Endothelial cell of umbilical vein (primary cell): ENCODE results near the gene MALSU1. TPM values are rescaled to one million over a fixed set of nuclear protein-coding genes. Genes with fewer than 3 reads are reported as not detected.

ENCODE experiments used
- BruUV-seq: library from RNA; stranded (reverse); fragments of 400-500 nt; replicated peaks from 2 replicates; lab custom pipeline; 2021; lab: Mats Ljungman, UMichigan
- CTCF ChIA-PET: fragments of 300-600, 350-600 bp; sonication (Branson Sonifier 250); formaldehyde crosslinking; loops from one replicate; lab custom pipeline; 2021; ENCODE audit warnings: antibody characterized with exemption, inconsistent platforms; lab: Charles Lee
- POLR2A ChIA-PET: fragments of 300-600, 350-600 bp; sonication (Branson Sonifier 250); formaldehyde crosslinking; loops from one replicate; lab custom pipeline; 2021; ENCODE audit warnings: antibody characterized with exemption, inconsistent platforms; lab: Charles Lee
- DNase-seq: peaks from one replicate; pipeline ENCODE4 v3.0.0-alpha.2; 2011; ENCODE audit warnings: low read depth, low spot score
- FAIRE-seq: peaks from 2 replicates; lab custom pipeline; 2011; peaks lifted over from hg19 to GRCh38; lab: Jason Lieb, UNC
- H2AFZ ChIP-seq: 2 replicates; pipeline ENCODE4 v1.6.0; 2012; ENCODE audit warnings: low read depth, low read length, control low read depth, inconsistent platforms
- H3K27ac ChIP-seq: 2 replicates; pipeline ENCODE4 v1.5.1; 2011; ENCODE audit warnings: low read depth, mild to moderate bottlenecking, control low read depth, low read length, moderate library complexity; ENCODE audit not compliant: insufficient read depth
- H3K27me3 ChIP-seq, 2 experiments: 2 replicates each; pipeline versions ENCODE4 v1.6.0 to v1.6.1; 2011; ENCODE audit warnings: low read length in 2 of 2, mixed read lengths in 1 of 2; ENCODE audit not compliant: control insufficient read depth in 2 of 2, insufficient read depth in 2 of 2
- H3K36me3 ChIP-seq, 2 experiments: 2 replicates in 1 of 2; 3 replicates in 1 of 2; pipeline ENCODE4 v1.5.1; 2011; ENCODE audit warnings: low read length in 2 of 2, mild to moderate bottlenecking in 1 of 2, moderate library complexity in 1 of 2; ENCODE audit not compliant: control insufficient read depth in 2 of 2, insufficient read depth in 2 of 2; ENCODE audit errors: extremely low read depth in 1 of 2
- H3K4me1 ChIP-seq: 3 replicates; pipeline ENCODE4 v1.5.1; 2011; ENCODE audit warnings: mild to moderate bottlenecking, low read length; ENCODE audit not compliant: control insufficient read depth, insufficient read depth; ENCODE audit errors: extremely low read depth
- H3K4me2 ChIP-seq: 2 replicates; pipeline ENCODE4 v1.6.1; 2011; ENCODE audit warnings: low read length, control low read depth, mixed read lengths; ENCODE audit not compliant: insufficient read depth
- H3K4me3 ChIP-seq, 3 experiments: fragments of 200-600 bp in 1 of 3; sonication (generic), shearing (Covaris generic) in 1 of 3; replicated peaks in 1 of 3; 2 replicates each; pipeline ENCODE4 v1.5.1; 2011 to 2016; ENCODE audit warnings: control low read depth in 3 of 3, low read length in 3 of 3, mild to moderate bottlenecking in 2 of 3, inconsistent platforms in 1 of 3, low read depth in 1 of 3, moderate library complexity in 1 of 3; ENCODE audit not compliant: insufficient read depth in 1 of 3
- H3K79me2 ChIP-seq: 2 replicates; pipeline ENCODE4 v1.6.0; 2012; ENCODE audit warnings: low read length, inconsistent platforms; ENCODE audit not compliant: control insufficient read depth, insufficient read depth
- H3K9ac ChIP-seq: replicated peaks from 2 replicates; pipeline ENCODE3; 2011; ENCODE audit warnings: low read length, control low read depth; ENCODE audit not compliant: insufficient read depth; ENCODE audit errors: extremely low read depth
- H3K9me1 ChIP-seq: replicated peaks from 3 replicates; pipeline ENCODE4 v1.6.0; 2011; ENCODE audit warnings: mild to moderate bottlenecking, low read length; ENCODE audit not compliant: control insufficient read depth, insufficient read depth; ENCODE audit errors: extremely low read depth
- H3K9me3 ChIP-seq: replicated peaks from 2 replicates; pipeline ENCODE4 v1.5.1; 2012; ENCODE audit warnings: low read length, inconsistent platforms; ENCODE audit not compliant: control insufficient read depth, insufficient read depth
- H4K20me1 ChIP-seq: replicated peaks from 2 replicates; pipeline ENCODE3; 2011; ENCODE audit warnings: mild to moderate bottlenecking, low read length; ENCODE audit not compliant: control insufficient read depth, insufficient read depth; ENCODE audit errors: extremely low read depth
- CTCF ChIP-seq, 2 donors: IDR thresholded peaks; 1 replicate in 1 of 2; 2 replicates in 1 of 2; pipeline ENCODE4 v1.5.1; 2011; ENCODE audit warnings: low read length in 2 of 2, mild to moderate bottlenecking in 2 of 2, moderate library complexity in 2 of 2, control low read depth in 1 of 2, inconsistent platforms in 1 of 2, low read depth in 1 of 2; ENCODE audit not compliant: insufficient read depth in 1 of 2; ENCODE audit errors: extremely low read depth in 1 of 2
- EZH2 ChIP-seq: IDR thresholded peaks from 2 replicates; pipeline ENCODE4 v1.6.1; 2012; ENCODE audit warnings: borderline replicate concordance, low read depth, mild to moderate bottlenecking, moderate library complexity, low read length, inconsistent platforms; ENCODE audit not compliant: severe bottlenecking
- FOS ChIP-seq: IDR thresholded peaks from 2 replicates; pipeline ENCODE4 v1.6.1; 2011; ENCODE audit warnings: mild to moderate bottlenecking, low read length, moderate library complexity, borderline replicate concordance; ENCODE audit not compliant: insufficient read depth
- GATA2 ChIP-seq: IDR thresholded peaks from 2 replicates; pipeline ENCODE4 v1.7.0; 2011; ENCODE audit warnings: low read depth, mild to moderate bottlenecking, moderate library complexity, mixed read lengths, low read length; ENCODE audit not compliant: insufficient read length, insufficient read depth
- JUN ChIP-seq: IDR thresholded peaks from 2 replicates; pipeline ENCODE4 v1.6.1; 2011; ENCODE audit warnings: borderline replicate concordance, low read depth; ENCODE audit not compliant: insufficient read length, insufficient read depth
- MAX ChIP-seq: IDR thresholded peaks from 2 replicates; pipeline ENCODE4 v1.6.1; 2011; ENCODE audit not compliant: insufficient read depth, insufficient read length
- MYC ChIP-seq: IDR thresholded peaks from one replicate; pipeline ENCODE4 v1.6.1; 2011; ENCODE audit warnings: mild to moderate bottlenecking, low read depth, low read length
- POLR2A ChIP-seq: IDR thresholded peaks from 2 replicates; pipeline ENCODE4 v1.6.1; 2012; ENCODE audit warnings: low read depth, mild to moderate bottlenecking, control low read depth, low read length
- POLR2AphosphoS5 ChIP-seq: IDR thresholded peaks from 2 replicates; pipeline ENCODE4 v1.6.1; 2012; ENCODE audit warnings: low read depth, mild to moderate bottlenecking, control low read depth, low read length, moderate library complexity; ENCODE audit not compliant: insufficient read depth
- dilution Hi-C: fragments of 300-500 bp; cut with MboI; formaldehyde crosslinking; loops from one replicate; pipeline ENCODE4 v1.15.0; 2019; ENCODE audit warnings: low sequenced_read_pairs; ENCODE audit not compliant: extremely low pct_ligation_motif_present
- intact Hi-C: fragments of 100-400 bp; cut with micrococcal nuclease; formaldehyde crosslinking; loops from one replicate; pipeline ENCODE4 v1.10.0; 2022
- polyA plus RNA-seq, 4 experiments: library from polyadenylated mRNA; depleted of rRNA in 3 of 4; stranded (reverse) in 3 of 4; unstranded in 1 of 4; fragments of >200 nt; gene quantifications; 2 replicates each; pipeline versions ENCODE4 v1.2.1 to v1.2.3, GENCODE V29; 2011 to 2012; ENCODE audit warnings: missing spikeins in 1 of 4
- total RNA-seq: library from RNA; stranded (reverse); gene quantifications from 2 replicates; pipeline ENCODE4 v1.2.3, GENCODE V29; 2021

The MALSU1 gene
- total and polyA plus RNA-seq, 2 donors (not counting 3 experiments of a cell fraction or from before 2014, with no cell fraction given), result 62.6 to 68.0 TPM

- Histone ChIP-seq H3K27ac (no peak overlapping the region), H3K4me1 (no peaks in the 10 kb centered on the region), H3K9me1 (no peaks in the 10 kb centered on the region), H3K79me2 (no peaks in the 10 kb centered on the region), H3K4me3 (no peak overlapping the region), H3K9me3 (no peaks in the 10 kb centered on the region), H2AFZ (no peak overlapping the region), H4K20me1 (no peaks in the 10 kb centered on the region), H3K9ac (no peak overlapping the region), H3K36me3 (no peaks in the 10 kb centered on the region), H3K27me3 (no peaks in the 10 kb centered on the region), H3K4me2 (no peak overlapping the region)
- dilution Hi-C loops, result loop anchor here (25.0 kb wide), 1 partner anchor 229 kb away; no protein-coding TSS in a partner anchor
- intact Hi-C loops, result no loop called here
- no TSS peak for BruUV-seq
- no peak for DNase-seq
- CTCF ChIA-PET, result interaction anchor here (1.2 kb wide), 1 partner anchor 10 kb away, joined by 6 read pairs; no protein-coding TSS in a partner anchor
- POLR2A ChIA-PET, result no interaction called here
- FAIRE-seq, result no peak
- TF ChIP-seq CTCF (IDR thresholded peaks at IDR 0.05; ENCODE audit: extremely low read depth in 1 of 2, insufficient read depth in 1 of 2, low read depth in 1 of 2, low read length in 2 of 2) (no peak), POLR2A (no peak), MAX (no peak), GATA2 (no peak), JUN (no peak), FOS (no peak), POLR2AphosphoS5 (no peak), EZH2 (no peak), MYC (no peak)
Observed at GRCh38 chr7:23283086-23283485, 16.1 kb upstream of the MALSU1 start.
